Activated CD4-positive, alpha-beta T cell treated with anti-CD3 and anti-CD28 coated beads, Interleukin-10, Interleukin-2, amounts not matched to agents 100 ng/mL and 50 ng/mL, durations not matched to agents 16 hours and 8 hours (primary cell): Measurements from ENCODE around the gene JKAMP.

Experiments
- DNase-seq: peaks from one replicate; pipeline ENCODE4 v3.0.0-alpha.2; 2020

JKAMP gene

GRCh38 chr14:59481871-59482540, 2.3 kb upstream of the JKAMP start:
- DNase-seq, result no peak

GRCh38 chr14:59482541-59483331, 1.6 kb upstream of the JKAMP start:
- no peak for DNase-seq

DNA sequence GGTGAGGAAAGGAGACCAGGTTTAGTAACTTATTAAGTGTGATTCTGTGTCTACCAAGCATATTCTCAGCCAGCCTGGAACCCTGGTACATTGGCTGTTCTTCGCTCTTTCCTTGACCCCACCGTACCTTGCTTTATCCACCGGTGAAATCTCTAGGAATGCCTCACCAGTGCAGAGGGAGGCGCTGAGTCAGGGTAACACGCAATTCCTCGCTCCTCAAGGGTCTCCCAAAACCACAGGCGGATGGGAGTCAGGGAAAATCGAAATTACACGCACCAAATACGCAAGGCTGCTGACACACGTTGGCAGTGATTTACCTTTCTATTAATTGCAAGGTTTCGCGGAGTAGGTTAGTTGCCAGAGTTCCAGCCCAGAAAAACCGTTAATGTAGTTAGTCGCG, 954 bp upstream of the JKAMP start:
- no peak for DNase-seq

- no peak for DNase-seq
Measured at GRCh38 chr14:59484639-59485175, 390 bp downstream of the JKAMP start.

- no peak for DNase-seq
Measured at GRCh38 chr14:59490756-59491155, 6.4 kb downstream of the JKAMP start.

DNA sequence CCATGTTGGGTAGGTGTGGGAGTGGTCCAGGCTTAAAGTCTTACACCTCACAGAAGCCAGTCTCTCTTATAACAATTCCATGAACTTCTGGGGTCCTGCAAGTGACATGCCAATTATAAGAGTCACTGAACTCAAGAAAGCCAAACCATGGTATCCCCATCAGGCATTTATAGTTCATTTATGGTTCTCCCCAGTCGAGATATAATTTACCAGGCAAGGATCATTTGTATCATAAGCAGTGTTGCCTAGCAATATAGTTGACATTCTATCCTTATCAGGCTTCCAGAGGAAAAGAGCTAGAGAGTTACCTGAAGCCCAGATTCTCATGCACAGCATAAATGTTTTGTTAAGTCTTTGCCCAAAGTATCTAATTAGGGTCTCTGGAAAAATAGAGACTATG, 8.1 kb downstream of the JKAMP start:
- no peak for DNase-seq

DNA sequence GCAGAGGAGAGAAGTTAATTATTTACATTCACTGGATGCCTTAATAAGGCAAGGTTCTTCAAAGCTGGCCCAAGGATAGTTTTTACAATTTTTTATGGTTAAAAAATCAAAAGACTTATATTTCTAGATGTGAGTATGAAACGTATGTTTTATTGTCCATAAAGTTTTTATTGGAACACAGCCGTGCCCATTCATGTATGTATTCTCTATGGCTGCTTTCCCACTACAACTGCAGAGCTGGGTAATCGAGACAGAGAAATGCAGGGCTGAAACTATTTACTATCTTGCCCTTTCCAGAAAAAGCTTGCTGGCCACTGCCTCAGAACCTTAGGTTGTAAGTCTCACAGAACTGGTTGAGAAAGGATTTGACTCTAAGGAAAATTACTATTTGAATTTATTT, 16.4 kb downstream of the JKAMP start:
- no peak for DNase-seq

- DNase-seq, result no peak
Measured at GRCh38 chr14:59503256-59503655, 18.9 kb downstream of the JKAMP start.

DNA sequence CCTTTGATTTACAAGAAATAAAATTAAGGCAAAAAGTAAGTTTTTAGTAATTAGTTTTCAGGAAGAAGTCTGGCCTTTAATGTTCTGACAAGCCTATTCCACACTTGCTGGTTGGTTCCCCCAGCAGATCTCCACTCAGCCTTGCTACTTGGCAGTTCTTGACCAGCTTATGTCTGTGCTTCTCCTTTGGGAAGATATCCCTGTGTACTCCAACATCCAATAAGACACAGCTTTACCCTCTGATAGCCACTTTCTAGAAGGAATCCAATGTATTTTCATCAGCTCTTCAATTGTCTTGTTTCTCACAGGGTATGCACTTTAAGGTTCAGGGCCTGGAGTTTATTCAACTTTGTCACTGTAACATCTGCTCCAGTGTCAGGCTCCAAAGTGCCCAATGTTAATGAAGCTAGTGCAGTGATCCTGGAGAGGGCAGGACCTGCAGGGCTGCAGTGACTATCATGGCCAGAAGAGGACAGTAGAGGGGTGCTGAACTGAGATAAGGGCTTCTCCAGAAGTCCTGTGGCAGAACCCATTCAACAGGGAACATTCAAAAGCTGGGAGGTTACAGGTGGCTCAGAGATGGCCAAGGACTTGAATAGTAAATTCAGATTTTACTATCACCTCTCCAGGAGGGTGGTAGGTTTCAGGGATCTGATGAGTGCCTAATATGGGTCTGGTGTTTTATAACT, 22.9 kb downstream of the JKAMP start:
- DNase-seq, result peak; percentile 55

DNA sequence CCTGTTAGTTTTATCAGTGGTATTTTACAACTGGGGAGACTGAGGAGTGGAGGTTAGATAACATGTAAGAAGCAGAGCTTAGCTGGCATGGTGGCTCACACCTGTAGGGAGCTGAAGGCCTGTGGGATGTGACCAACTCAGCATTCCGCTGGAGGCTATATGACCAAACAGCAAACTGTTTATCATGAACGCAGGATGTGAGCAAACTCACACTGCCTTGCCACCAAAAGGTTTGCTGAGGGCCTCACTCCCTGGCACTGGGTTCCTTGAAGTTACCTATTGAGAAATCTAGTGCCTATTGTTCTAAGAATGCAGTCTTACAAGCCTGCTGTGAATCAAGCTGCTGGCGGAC, 23.4 kb downstream of the JKAMP start:
- no peak for DNase-seq

GRCh38 chr14:59509101-59509500, 24.8 kb downstream of the JKAMP start:
- no peak for DNase-seq

GRCh38 chr14:59510001-59510400, 25.7 kb downstream of the JKAMP start:
- no peak for DNase-seq

DNA sequence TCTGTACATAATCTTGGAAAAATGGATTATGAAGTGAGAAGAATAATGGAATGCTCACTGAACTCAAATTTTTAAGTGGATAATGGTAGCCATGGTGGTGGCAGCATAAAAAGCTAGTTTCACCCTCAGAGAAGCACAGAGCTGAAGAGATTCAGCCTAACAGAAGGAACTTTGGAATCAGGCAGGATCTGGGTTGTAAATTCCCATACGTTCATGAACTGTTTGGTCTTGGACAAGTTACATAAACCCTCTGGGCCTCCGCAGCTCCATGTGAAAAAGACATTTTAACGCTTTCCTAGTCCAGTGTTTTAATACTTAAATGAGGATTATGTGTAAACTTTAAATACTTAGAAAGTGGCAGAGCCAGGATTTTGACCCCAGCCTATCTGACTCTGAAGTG, 26.6 kb downstream of the JKAMP start:
- DNase-seq, result no peak

GRCh38 chr14:59511916-59512575, 27.7 kb downstream of the JKAMP start:
- peak; percentile 8 for DNase-seq

DNA sequence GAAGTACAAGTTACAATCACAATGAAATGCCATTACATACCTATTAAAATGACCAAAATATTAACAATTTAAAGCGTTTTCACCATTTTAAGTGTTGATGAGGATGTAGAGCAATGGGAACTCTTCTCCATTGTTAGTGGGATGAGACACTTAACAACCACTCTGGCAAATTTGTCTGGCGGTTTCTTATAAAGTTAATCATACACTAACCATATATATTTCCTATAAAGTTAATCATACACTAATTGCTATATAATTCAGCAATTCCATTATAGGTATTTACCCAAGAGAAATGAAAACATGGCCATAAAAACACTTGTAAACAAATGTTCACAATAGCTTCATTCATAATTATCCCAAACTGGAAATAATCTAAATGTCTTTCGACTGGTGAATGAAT, 35.9 kb downstream of the JKAMP start:
- DNase-seq, result no peak

GRCh38 chr14:59529189-59529588, 44.9 kb downstream of the JKAMP start:
- no peak for DNase-seq

- no peak for DNase-seq
Measured at GRCh38 chr14:59530349-59530748, 46.0 kb downstream of the JKAMP start.

GRCh38 chr14:59532419-59532818, 48.1 kb downstream of the JKAMP start:
- DNase-seq, result no peak

GRCh38 chr14:59534361-59534987, 50.2 kb downstream of the JKAMP start:
- no peak for DNase-seq

DNA sequence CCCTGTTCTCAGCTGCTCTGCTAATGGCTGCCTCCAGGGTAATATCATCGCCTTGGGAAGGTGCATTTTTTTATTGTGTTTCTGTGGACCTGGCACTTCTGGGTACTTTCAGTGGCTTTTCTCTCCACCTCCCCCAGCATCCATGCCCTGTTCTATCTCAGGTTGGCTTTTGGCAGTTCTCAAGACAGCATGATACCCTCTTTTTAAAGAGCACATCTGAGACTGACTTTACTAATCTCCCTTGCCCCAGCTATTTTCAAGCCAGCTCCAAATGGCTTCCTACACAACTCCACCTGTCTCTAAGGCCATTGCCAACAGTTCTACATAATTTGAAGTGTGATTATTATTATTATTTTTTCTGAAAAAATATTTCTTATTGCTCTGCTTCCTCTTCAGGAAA, 53.2 kb downstream of the JKAMP start:
- no peak for DNase-seq

DNA sequence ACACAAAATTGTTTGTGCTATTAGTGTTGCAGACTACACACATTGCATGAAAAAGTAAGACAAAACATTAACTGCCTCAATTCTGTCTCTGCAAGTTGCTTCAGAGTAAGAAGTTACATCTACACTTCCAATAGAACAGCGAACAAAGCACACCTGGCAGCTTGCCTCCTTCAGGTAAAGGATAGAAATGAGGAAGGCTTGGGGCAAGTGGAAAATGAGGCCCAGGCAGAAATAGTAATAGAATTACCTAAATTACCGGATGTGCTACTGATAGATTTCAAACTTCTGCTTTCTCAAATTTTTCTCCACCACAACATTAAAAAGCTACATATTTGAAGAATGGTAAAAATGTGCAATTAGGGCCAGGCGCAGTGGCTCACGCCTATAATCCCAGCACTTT, 54.6 kb downstream of the JKAMP start:
- DNase-seq, result no peak

DNA sequence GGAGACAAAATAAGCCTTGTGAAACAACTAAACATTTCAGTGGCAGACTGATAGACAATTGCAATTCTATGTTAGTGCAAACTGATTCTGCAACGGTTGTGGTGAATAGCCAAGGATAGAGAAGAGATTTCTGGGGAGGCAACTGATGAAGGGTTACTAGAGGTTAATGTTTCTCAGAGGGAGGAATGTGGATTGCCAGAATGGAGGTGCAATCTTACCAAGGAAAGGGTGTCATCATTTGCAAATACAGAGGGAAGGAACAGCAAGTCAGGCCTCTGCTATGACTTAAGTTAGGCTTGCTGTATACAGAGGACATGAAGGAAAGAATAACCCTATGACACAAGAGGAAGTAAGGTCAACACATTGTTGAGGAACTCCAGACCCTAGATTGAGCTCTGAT, 56.5 kb downstream of the JKAMP start:
- DNase-seq, result no peak

DNA sequence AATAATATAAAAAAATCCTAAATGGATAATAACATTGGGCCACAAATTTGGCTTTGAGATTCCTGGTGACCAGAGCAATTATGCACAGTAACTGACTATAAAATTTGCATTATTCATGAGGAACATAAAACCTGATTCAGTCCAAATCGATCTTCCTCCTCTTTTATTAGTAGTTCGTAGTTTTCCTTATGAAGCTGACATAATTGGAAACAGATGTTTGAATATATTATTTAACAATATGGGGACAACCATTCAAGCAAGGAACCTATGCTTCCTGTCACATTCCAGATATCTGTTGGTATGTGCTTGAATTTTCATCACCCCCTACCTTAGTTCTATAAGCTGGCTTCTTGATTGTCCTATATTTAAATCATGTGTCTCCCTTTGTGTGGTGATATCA, 57.4 kb downstream of the JKAMP start:
- DNase-seq, result no peak
